ENCODE results near the gene TMEM165. TPM values are rescaled to one million over a fixed set of nuclear protein-coding genes. Genes with fewer than 3 reads are reported as not detected.

Gene TMEM165
- total RNA-seq, 1 donor from 2014 or later, result 98.7 TPM

GRCh38 chr4:55376698-55377097, 19.1 kb upstream of the TMEM165 start:
- no peak overlapping the region for H3K27ac Mint-ChIP-seq
- no peak for DNase-seq (ENCODE audit: low spot score in 2 of 2, unreplicated experiment in 2 of 2)
- no peak for TF ChIP-seq CTCF (IDR thresholded peaks at IDR 0.05; ENCODE audit: unreplicated experiment)
- no peaks in the 10 kb centered on the region for H3K27me3 Mint-ChIP-seq (ENCODE audit: low read depth)
- no peaks in the 10 kb centered on the region for H3K4me1 Mint-ChIP-seq
- no peaks in the 10 kb centered on the region for H3K9me3 Mint-ChIP-seq
- no peak overlapping the region for H3K4me3 Mint-ChIP-seq
- H3K36me3 Mint-ChIP-seq, result no peaks in the 10 kb centered on the region

- Mint-ChIP-seq H3K27ac (no peak overlapping the region), H3K4me1 (no peaks in the 10 kb centered on the region), H3K9me3 (no peaks in the 10 kb centered on the region), H3K36me3 (no peaks in the 10 kb centered on the region), H3K4me3 (no peak overlapping the region), H3K27me3 (ENCODE audit: low read depth) (no peaks in the 10 kb centered on the region)
- no peak for TF ChIP-seq CTCF (IDR thresholded peaks at IDR 0.05; ENCODE audit: unreplicated experiment)
- DNase-seq (ENCODE audit: low spot score in 2 of 2, unreplicated experiment in 2 of 2), result no peak
These were observed 16.9 kb upstream of the TMEM165 start for GRCh38 chr4:55378617-55379467.

GRCh38 chr4:55380576-55380975, 15.2 kb upstream of the TMEM165 start:
- TF ChIP-seq CTCF (IDR thresholded peaks at IDR 0.05; ENCODE audit: unreplicated experiment), result no peak
- no peak for DNase-seq (ENCODE audit: low spot score in 2 of 2, unreplicated experiment in 2 of 2)
- H3K4me3 Mint-ChIP-seq, result no peak overlapping the region
- H3K27ac Mint-ChIP-seq, result no peak overlapping the region
- H3K9me3 Mint-ChIP-seq, result no peaks in the 10 kb centered on the region
- H3K27me3 Mint-ChIP-seq (ENCODE audit: low read depth), result no peaks in the 10 kb centered on the region
- peaks cover 4% of the 10 kb centered on the region for H3K4me1 Mint-ChIP-seq
- H3K36me3 Mint-ChIP-seq, result no peaks in the 10 kb centered on the region

DNA sequence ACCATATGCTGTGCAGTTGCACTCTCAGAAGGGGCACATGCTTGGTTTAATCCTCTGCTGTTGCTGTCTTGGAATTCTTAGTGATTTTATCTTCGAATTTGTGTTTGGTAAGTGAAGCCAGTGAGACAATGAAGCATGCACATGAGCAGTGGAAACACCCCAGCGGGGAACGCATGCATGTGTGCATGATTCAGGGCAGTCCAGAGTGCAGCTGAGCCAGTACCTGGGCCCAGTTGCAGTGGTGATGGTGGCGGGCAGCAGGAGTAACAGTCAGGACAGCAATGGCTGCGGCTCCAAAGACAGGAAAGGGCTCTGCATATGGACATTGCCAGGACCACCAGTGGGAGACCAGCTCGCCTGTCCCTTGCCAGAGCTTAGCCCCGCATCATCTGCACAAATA, 14.3 kb upstream of the TMEM165 start:
- Mint-ChIP-seq H3K27me3 (ENCODE audit: low read depth) (no peaks in the 10 kb centered on the region), H3K9me3 (no peaks in the 10 kb centered on the region), H3K4me1 (peaks cover 4% of the 10 kb centered on the region), H3K4me3 (no peak overlapping the region), H3K36me3 (no peaks in the 10 kb centered on the region), H3K27ac (no peak overlapping the region)
- DNase-seq (ENCODE audit: low spot score in 2 of 2, unreplicated experiment in 2 of 2), result no peak
- no peak for TF ChIP-seq CTCF (IDR thresholded peaks at IDR 0.05; ENCODE audit: unreplicated experiment)

- H3K36me3 Mint-ChIP-seq, result no peaks in the 10 kb centered on the region
- H3K4me3 Mint-ChIP-seq, result no peak overlapping the region
- H3K27me3 Mint-ChIP-seq (ENCODE audit: low read depth), result no peaks in the 10 kb centered on the region
- no peak for DNase-seq (ENCODE audit: low spot score in 2 of 2, unreplicated experiment in 2 of 2)
- TF ChIP-seq CTCF (IDR thresholded peaks at IDR 0.05; ENCODE audit: unreplicated experiment), result no peak
- H3K27ac Mint-ChIP-seq, result no peak overlapping the region
- H3K9me3 Mint-ChIP-seq, result no peaks in the 10 kb centered on the region
- H3K4me1 Mint-ChIP-seq, result peaks cover 4% of the 10 kb centered on the region
These were observed 13.2 kb upstream of the TMEM165 start for GRCh38 chr4:55382488-55383003.
